Tibial artery (tissue), 4 donors: ENCODE data around the gene SLC22A17.

Experiments
- DNase-seq, 2 donors: peaks; one replicate each; pipeline ENCODE4 v3.0.0-alpha.2; 2019
- H3K27ac ChIP-seq, 2 donors: fragments of 200-600 bp; sonication (generic) in 1 of 2; 1 replicate in 1 of 2; 2 replicates in 1 of 2; pipeline ENCODE4 v1.5.1; 2018 to 2019; ENCODE audit warnings: mild to moderate bottlenecking in 1 of 2
- H3K27me3 ChIP-seq, 2 donors: fragments of 200-600 bp; sonication (generic) in 1 of 2; one replicate each; pipeline versions ENCODE4 v1.5.1 to v1.6.0; 2016 to 2019
- H3K36me3 ChIP-seq, 3 donors: fragments of 200-600 bp; sonication (generic) in 2 of 3; one replicate each; pipeline ENCODE4 v1.5.1; 2016 to 2019; ENCODE audit warnings: mild to moderate bottlenecking in 2 of 3
- H3K4me1 ChIP-seq, 4 donors: fragments of 200-600 bp; sonication (generic) in 2 of 4; 1 replicate in 3 of 4; 2 replicates in 1 of 4; pipeline ENCODE4 v1.5.1; 2016 to 2019
- H3K4me3 ChIP-seq, 2 donors: fragments of 200-600 bp; sonication (generic) in 1 of 2; 1 replicate in 1 of 2; 2 replicates in 1 of 2; pipeline ENCODE4 v1.5.1; 2018 to 2019; ENCODE audit warnings: mild to moderate bottlenecking in 2 of 2
- H3K9me3 ChIP-seq, 3 donors: fragments of 200-600 bp; sonication (generic) in 1 of 3; one replicate each; pipeline ENCODE4 v1.5.1; 2016 to 2019
- intact Hi-C: fragments of 100-400 bp; cut with DNase I; formaldehyde crosslinking; loops from one replicate; pipeline ENCODE4 v1.15.0; 2023; ENCODE audit warnings: low total_unique reads
- TF ChIP-seq, protein P1 (sequence below), 2 experiments: fragments of 200-600 bp in 1 of 2; fragments of 450-650 bp in 1 of 2; IDR thresholded peaks; one replicate each; pipeline ENCODE4 v1.5.1; 2017 to 2019; ENCODE audit warnings: antibody characterized with exemption in 2 of 2, mild to moderate bottlenecking in 1 of 2, moderate library complexity in 1 of 2

SLC22A17 gene

GRCh38 chr14:23299211-23299957 lies 53.3 kb downstream of the SLC22A17 start:
- Histone ChIP-seq H3K9me3 (no peaks in the 10 kb centered on the region), H3K27ac (peak overlapping the region; percentile 94 to 99), H3K4me1 (peaks cover 0 to 35% (median 18%) of the 10 kb centered on the region in 4 donors), H3K4me3 (no peak overlapping the region), H3K27me3 (no peaks in the 10 kb centered on the region), H3K36me3 (peaks cover 0 to 9% (median 0%) of the 10 kb centered on the region in 3 donors)
- DNase-seq: no peak
- intact Hi-C loops: loop anchor here (10.0 kb wide), 1 partner anchor 115 kb away; the partner anchor contains the start of gene SLC7A8
- TF ChIP-seq, protein P1, sequence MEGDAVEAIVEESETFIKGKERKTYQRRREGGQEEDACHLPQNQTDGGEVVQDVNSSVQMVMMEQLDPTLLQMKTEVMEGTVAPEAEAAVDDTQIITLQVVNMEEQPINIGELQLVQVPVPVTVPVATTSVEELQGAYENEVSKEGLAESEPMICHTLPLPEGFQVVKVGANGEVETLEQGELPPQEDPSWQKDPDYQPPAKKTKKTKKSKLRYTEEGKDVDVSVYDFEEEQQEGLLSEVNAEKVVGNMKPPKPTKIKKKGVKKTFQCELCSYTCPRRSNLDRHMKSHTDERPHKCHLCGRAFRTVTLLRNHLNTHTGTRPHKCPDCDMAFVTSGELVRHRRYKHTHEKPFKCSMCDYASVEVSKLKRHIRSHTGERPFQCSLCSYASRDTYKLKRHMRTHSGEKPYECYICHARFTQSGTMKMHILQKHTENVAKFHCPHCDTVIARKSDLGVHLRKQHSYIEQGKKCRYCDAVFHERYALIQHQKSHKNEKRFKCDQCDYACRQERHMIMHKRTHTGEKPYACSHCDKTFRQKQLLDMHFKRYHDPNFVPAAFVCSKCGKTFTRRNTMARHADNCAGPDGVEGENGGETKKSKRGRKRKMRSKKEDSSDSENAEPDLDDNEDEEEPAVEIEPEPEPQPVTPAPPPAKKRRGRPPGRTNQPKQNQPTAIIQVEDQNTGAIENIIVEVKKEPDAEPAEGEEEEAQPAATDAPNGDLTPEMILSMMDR (IDR thresholded peaks at IDR 0.05): peak in 1 of 2 experiments; percentile 5

DNA sequence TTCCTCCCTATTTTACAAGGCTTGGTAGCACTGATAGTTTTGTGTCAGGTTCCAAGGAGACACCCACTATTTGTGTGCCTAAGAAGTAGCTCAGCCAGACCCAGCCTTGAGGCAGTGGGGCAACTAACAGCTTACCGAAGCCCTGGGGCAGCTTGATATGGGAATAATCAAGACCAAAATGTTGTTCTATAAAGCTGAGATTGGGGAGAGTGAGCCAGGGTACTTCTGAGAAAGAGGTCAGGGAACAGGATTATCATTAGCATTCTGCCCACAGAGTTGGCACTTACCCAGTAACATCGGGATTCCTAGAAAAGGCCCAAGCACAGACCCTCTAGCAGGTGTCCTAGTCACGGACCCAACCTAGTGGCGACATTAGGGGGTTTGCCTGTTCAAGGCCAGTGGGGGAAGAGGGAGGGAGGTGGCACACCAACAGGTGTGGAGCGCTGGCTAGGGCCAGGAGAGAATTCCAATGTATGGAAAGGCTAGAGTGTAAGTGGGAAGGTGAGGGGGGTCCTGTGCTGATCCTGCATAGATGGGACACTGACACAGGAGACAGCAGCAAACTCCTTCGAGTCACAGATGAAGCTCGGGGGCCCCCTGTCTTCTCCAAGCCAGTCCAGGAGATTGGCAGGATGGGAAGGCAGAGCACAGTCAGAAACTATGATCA lies 54.9 kb downstream of the SLC22A17 start:
- H3K36me3 ChIP-seq: peaks cover 0 to 9% (median 0%) of the 10 kb centered on the region in 3 donors
- no peak overlapping the region for H3K4me3 ChIP-seq
- TF ChIP-seq, protein P1 (IDR thresholded peaks at IDR 0.05): no peak
- DNase-seq: no peak
- intact Hi-C loops: loop anchor here (10.0 kb wide), 1 partner anchor 113 kb away; the partner anchor contains the start of gene SLC7A8
- no peaks in the 10 kb centered on the region for H3K27me3 ChIP-seq
- H3K27ac ChIP-seq: no peak overlapping the region
- no peaks in the 10 kb centered on the region for H3K9me3 ChIP-seq
- H3K4me1 ChIP-seq: peaks cover 0 to 28% (median 18%) of the 10 kb centered on the region in 4 donors

GRCh38 chr14:23297096-23297495 lies 55.6 kb downstream of the SLC22A17 start:
- Histone ChIP-seq H3K4me3 (no peak overlapping the region), H3K27me3 (no peaks in the 10 kb centered on the region), H3K9me3 (no peaks in the 10 kb centered on the region), H3K27ac (no peak overlapping the region), H3K4me1 (peaks cover 0 to 28% (median 18%) of the 10 kb centered on the region in 4 donors), H3K36me3 (peaks cover 0 to 9% (median 0%) of the 10 kb centered on the region in 3 donors)
- intact Hi-C loops: loop anchor here (10.0 kb wide), 1 partner anchor 112 kb away; the partner anchor contains the start of gene SLC7A8
- DNase-seq: no peak
- TF ChIP-seq, protein P1 (IDR thresholded peaks at IDR 0.05): no peak
